H9 (cell line): Measurements from ENCODE around the gene SRPK1. TPM values are rescaled to one million over a fixed set of nuclear protein-coding genes. Genes with fewer than 3 reads are reported as not detected.

Source experiments
- DNase-seq: peaks from one replicate; pipeline ENCODE4 v3.0.0-alpha.2; 2017
- H2AFZ ChIP-seq: one replicate; pipeline ENCODE4 v1.6.1; 2013; ENCODE audit warnings: mild to moderate bottlenecking, low read length, control low read depth, moderate library complexity
- H2AK5ac ChIP-seq: 2 replicates; pipeline ENCODE4 v1.6.1; 2013; ENCODE audit warnings: low read length, control low read depth, mixed read lengths; ENCODE audit not compliant: insufficient read length
- H2BK120ac ChIP-seq: one replicate; pipeline ENCODE4 v1.6.1; 2013; ENCODE audit warnings: low read depth, mild to moderate bottlenecking, low read length, control low read depth, inconsistent platforms; ENCODE audit not compliant: poor library complexity, severe bottlenecking
- H2BK12ac ChIP-seq: 2 replicates; pipeline ENCODE4 v1.6.1; 2013; ENCODE audit warnings: low read length, control low read depth, mixed read lengths, low read depth; ENCODE audit not compliant: insufficient read length
- H2BK15ac ChIP-seq: 2 replicates; pipeline ENCODE4 v1.6.1; 2013; ENCODE audit warnings: low read depth, low read length, control low read depth
- H2BK20ac ChIP-seq: one replicate; pipeline ENCODE4 v1.6.1; 2013; ENCODE audit warnings: low read depth, mild to moderate bottlenecking, low read length, control low read depth, inconsistent platforms; ENCODE audit not compliant: poor library complexity, severe bottlenecking
- H2BK5ac ChIP-seq: 2 replicates; pipeline ENCODE4 v1.6.1; 2013; ENCODE audit warnings: low read length, control low read depth, mixed read lengths; ENCODE audit not compliant: insufficient read length
- H3K14ac ChIP-seq: 2 replicates; pipeline ENCODE4 v1.6.1; 2013; ENCODE audit warnings: low read length, control low read depth; ENCODE audit not compliant: insufficient read depth
- H3K18ac ChIP-seq: 2 replicates; pipeline ENCODE4 v1.6.1; 2013; ENCODE audit warnings: low read depth, mild to moderate bottlenecking, mixed read lengths, low read length, control low read depth; ENCODE audit not compliant: insufficient read length
- H3K23ac ChIP-seq: 2 replicates; pipeline ENCODE4 v1.6.1; 2013; ENCODE audit warnings: low read length, control low read depth, mixed read lengths, low read depth; ENCODE audit not compliant: insufficient read length
- H3K23me2 ChIP-seq: 2 replicates; pipeline ENCODE4 v1.6.1; 2013; ENCODE audit warnings: low read depth, mild to moderate bottlenecking, mixed read lengths, low read length, control low read depth; ENCODE audit not compliant: insufficient read length, poor library complexity, severe bottlenecking
- H3K27ac ChIP-seq: 2 replicates; pipeline ENCODE4 v1.5.1; 2013; ENCODE audit warnings: low read length, control low read depth, mixed read lengths, low read depth; ENCODE audit not compliant: insufficient read length
- H3K27me3 ChIP-seq: 2 replicates; pipeline ENCODE4 v1.6.1; 2013; ENCODE audit warnings: low read length, control low read depth, inconsistent platforms; ENCODE audit not compliant: insufficient read depth
- H3K4ac ChIP-seq: 2 replicates; pipeline ENCODE4 v1.6.1; 2013; ENCODE audit warnings: low read depth, mild to moderate bottlenecking, control low read depth, inconsistent platforms, low read length, moderate library complexity
- H3K4me1 ChIP-seq: 2 replicates; pipeline ENCODE4 v1.6.1; 2013; ENCODE audit warnings: low read length, control low read depth, inconsistent platforms; ENCODE audit not compliant: insufficient read depth
- H3K4me2 ChIP-seq: 2 replicates; pipeline ENCODE4 v1.6.1; 2013; ENCODE audit warnings: low read length, control low read depth, mixed read lengths; ENCODE audit not compliant: insufficient read length, insufficient read depth
- H3K56ac ChIP-seq: 2 replicates; pipeline ENCODE4 v1.6.1; 2013; ENCODE audit warnings: low read depth, mild to moderate bottlenecking, mixed read lengths, low read length, control low read depth; ENCODE audit not compliant: insufficient read length
- H3K79me1 ChIP-seq: 2 replicates; pipeline ENCODE4 v1.6.1; 2013; ENCODE audit warnings: low read depth, mild to moderate bottlenecking, moderate library complexity, low read length, control low read depth, inconsistent platforms; ENCODE audit not compliant: insufficient read depth, poor library complexity, severe bottlenecking
- H3K79me2 ChIP-seq: 2 replicates; pipeline ENCODE4 v1.6.1; 2013; ENCODE audit warnings: low read length, control low read depth, inconsistent platforms; ENCODE audit not compliant: insufficient read depth
- H3K9ac ChIP-seq: 2 replicates; pipeline ENCODE4 v1.6.1; 2013; ENCODE audit warnings: low read length, control low read depth, mixed read lengths; ENCODE audit not compliant: insufficient read length; ENCODE audit errors: extremely low read depth
- H3K9me3 ChIP-seq: one replicate; pipeline ENCODE4 v1.6.1; 2013; ENCODE audit warnings: low read depth, low read length, inconsistent platforms; ENCODE audit not compliant: control insufficient read depth
- H3T11ph ChIP-seq: one replicate; pipeline ENCODE4 v1.6.1; 2013; ENCODE audit warnings: mild to moderate bottlenecking, low read length, control low read depth, inconsistent platforms
- H4K20me1 ChIP-seq: one replicate; pipeline ENCODE4 v1.6.1; 2013; ENCODE audit not compliant: control insufficient read depth, insufficient read length, insufficient read depth
- H4K5ac ChIP-seq: 2 replicates; pipeline ENCODE4 v1.6.1; 2013; ENCODE audit warnings: low read depth, mild to moderate bottlenecking, mixed read lengths, low read length, control low read depth; ENCODE audit not compliant: insufficient read length
- H4K8ac ChIP-seq: replicated peaks from 2 replicates; pipeline ENCODE4 v1.6.1; 2013; ENCODE audit warnings: low read length, control low read depth, mixed read lengths, low read depth; ENCODE audit not compliant: insufficient read length
- H4K91ac ChIP-seq: 2 replicates; pipeline ENCODE4 v1.6.1; 2013; ENCODE audit warnings: low read depth, mild to moderate bottlenecking, moderate library complexity, mixed read lengths, low read length, control low read depth; ENCODE audit not compliant: insufficient read length
- H3K27ac Mint-ChIP-seq, 3 experiments: 2 replicates in 2 of 3; 3 replicates in 1 of 3; pipeline ENCODE4 v1.8.0; 2020 to 2021; ENCODE audit warnings: mixed read lengths in 3 of 3, mild to moderate bottlenecking in 1 of 3, moderate library complexity in 1 of 3
- H3K27me3 Mint-ChIP-seq: 2 replicates; pipeline ENCODE4 v1.8.0; 2021; ENCODE audit warnings: low read depth, mild to moderate bottlenecking, moderate library complexity, mixed read lengths
- H3K36me3 Mint-ChIP-seq, 3 experiments: 2 replicates in 2 of 3; 3 replicates in 1 of 3; pipeline ENCODE4 v1.8.0; 2020 to 2021; ENCODE audit warnings: low read depth in 3 of 3, mixed read lengths in 3 of 3; ENCODE audit not compliant: insufficient read depth in 1 of 3
- H3K4me1 Mint-ChIP-seq, 2 experiments: 2 replicates each; pipeline ENCODE4 v1.8.0; 2020; ENCODE audit warnings: mixed read lengths in 2 of 2
- H3K4me3 Mint-ChIP-seq, 2 experiments: 2 replicates in 1 of 2; 3 replicates in 1 of 2; pipeline ENCODE4 v1.8.0; 2020 to 2021; ENCODE audit warnings: mild to moderate bottlenecking in 2 of 2, mixed read lengths in 2 of 2, moderate library complexity in 1 of 2
- H3K9me3 Mint-ChIP-seq, 2 experiments: 2 replicates in 1 of 2; 3 replicates in 1 of 2; pipeline ENCODE4 v1.8.0; 2020; ENCODE audit warnings: mild to moderate bottlenecking in 2 of 2, mixed read lengths in 2 of 2, moderate library complexity in 1 of 2
- WGBS: extraction: QIAGEN DNeasy Blood & Tissue Kit; methylation state at CpG from one replicate; pipeline ENCODE4 v1.1.7; 2013; ENCODE audit warnings: missing lambda C conversion rate, low lambda C conversion rate, mixed read lengths; ENCODE audit not compliant: insufficient read length; ENCODE audit errors: extremely low coverage; 5-methylcytosine and 5-hydroxymethylcytosine counted together
- total RNA-seq: library from RNA; stranded (reverse); gene quantifications from 2 replicates; pipeline ENCODE4 v1.2.1, GENCODE V29; 2021
- TF ChIP-seq, protein P1 (sequence below): fragments of 200-600 bp; sonication (generic); conservative IDR thresholded peaks from 3 replicates; pipeline ENCODE4 v1.8.0; 2021; ENCODE audit warnings: antibody characterized with exemption, mild to moderate bottlenecking

Gene SRPK1
- total RNA-seq, 1 experiment from 2014 or later: 93.2 TPM

DNA sequence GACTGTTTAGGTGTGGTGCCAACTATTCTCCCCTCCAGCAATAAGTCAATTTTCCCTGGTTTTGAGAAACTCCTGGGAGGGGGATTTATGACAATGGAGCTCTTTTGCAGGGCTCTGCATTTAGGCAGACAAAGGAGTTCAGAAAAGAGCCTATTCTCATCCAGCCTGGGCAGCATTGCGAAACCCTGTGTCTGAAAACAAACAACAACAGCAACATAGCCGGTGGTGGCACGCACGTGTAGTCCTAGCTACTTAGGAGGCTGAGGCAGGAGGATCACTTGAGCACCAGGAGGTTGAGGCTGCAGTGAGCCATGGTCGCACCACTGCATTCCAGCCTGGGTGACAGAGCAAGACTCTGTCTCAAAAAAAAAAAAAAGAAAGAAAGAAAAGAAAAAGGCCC lies 130.2 kb downstream of the SRPK1 start:
- H3K14ac ChIP-seq: no peak overlapping the region
- no peak overlapping the region for H2BK12ac ChIP-seq
- no peak overlapping the region for H3K23ac ChIP-seq
- Mint-ChIP-seq H3K27me3 (peaks cover 8% of the 10 kb centered on the region), H3K36me3 (no peaks in the 10 kb centered on the region), H3K4me3 (no peak overlapping the region), H3K27ac (no peak overlapping the region), H3K4me1 (peaks cover 7 to 8% of the 10 kb centered on the region in 2 experiments), H3K9me3 (no peaks in the 10 kb centered on the region)
- H2AK5ac ChIP-seq: no peak overlapping the region
- no peak overlapping the region for H4K8ac ChIP-seq
- H3K27me3 ChIP-seq: no peaks in the 10 kb centered on the region
- H2BK120ac ChIP-seq: no peak overlapping the region
- no peak overlapping the region for H3K4me2 ChIP-seq
- H3T11ph ChIP-seq: no peak overlapping the region
- H3K9me3 ChIP-seq: no peaks in the 10 kb centered on the region
- H2AFZ ChIP-seq: no peak overlapping the region
- no CpG with 5 or more reads among the region's 5 CpGs for WGBS
- no peak overlapping the region for H3K18ac ChIP-seq
- no peak overlapping the region for H2BK15ac ChIP-seq
- no peak overlapping the region for H2BK5ac ChIP-seq
- no peaks in the 10 kb centered on the region for H3K23me2 ChIP-seq
- no peak overlapping the region for H3K27ac ChIP-seq
- no peaks in the 10 kb centered on the region for H3K79me2 ChIP-seq
- no peaks in the 10 kb centered on the region for H3K4me1 ChIP-seq
- no peak overlapping the region for H3K4ac ChIP-seq
- no peaks in the 10 kb centered on the region for H3K79me1 ChIP-seq
- no peak overlapping the region for H3K9ac ChIP-seq
- H4K20me1 ChIP-seq: no peaks in the 10 kb centered on the region
- H3K56ac ChIP-seq: no peak overlapping the region
- no peak for DNase-seq
- no peak overlapping the region for H2BK20ac ChIP-seq
- no peak overlapping the region for H4K5ac ChIP-seq
- TF ChIP-seq, protein P1, sequence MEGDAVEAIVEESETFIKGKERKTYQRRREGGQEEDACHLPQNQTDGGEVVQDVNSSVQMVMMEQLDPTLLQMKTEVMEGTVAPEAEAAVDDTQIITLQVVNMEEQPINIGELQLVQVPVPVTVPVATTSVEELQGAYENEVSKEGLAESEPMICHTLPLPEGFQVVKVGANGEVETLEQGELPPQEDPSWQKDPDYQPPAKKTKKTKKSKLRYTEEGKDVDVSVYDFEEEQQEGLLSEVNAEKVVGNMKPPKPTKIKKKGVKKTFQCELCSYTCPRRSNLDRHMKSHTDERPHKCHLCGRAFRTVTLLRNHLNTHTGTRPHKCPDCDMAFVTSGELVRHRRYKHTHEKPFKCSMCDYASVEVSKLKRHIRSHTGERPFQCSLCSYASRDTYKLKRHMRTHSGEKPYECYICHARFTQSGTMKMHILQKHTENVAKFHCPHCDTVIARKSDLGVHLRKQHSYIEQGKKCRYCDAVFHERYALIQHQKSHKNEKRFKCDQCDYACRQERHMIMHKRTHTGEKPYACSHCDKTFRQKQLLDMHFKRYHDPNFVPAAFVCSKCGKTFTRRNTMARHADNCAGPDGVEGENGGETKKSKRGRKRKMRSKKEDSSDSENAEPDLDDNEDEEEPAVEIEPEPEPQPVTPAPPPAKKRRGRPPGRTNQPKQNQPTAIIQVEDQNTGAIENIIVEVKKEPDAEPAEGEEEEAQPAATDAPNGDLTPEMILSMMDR: no peak
- no peak overlapping the region for H4K91ac ChIP-seq
